Hepatocyte (in vitro differentiated cells): ENCODE data around the gene TEX38.

ENCODE experiments used
- CTCF ChIP-seq: fragments of 200-600 bp; sonication (generic); IDR thresholded peaks from 2 replicates; pipeline ENCODE4 v1.5.1; 2016; ENCODE audit warnings: antibody characterized with exemption, mild to moderate bottlenecking; ENCODE audit not compliant: poor library complexity
- EZH2 ChIP-seq: fragments of 200-600 bp; sonication (generic); IDR thresholded peaks from 2 replicates; pipeline ENCODE4 v1.6.1; 2016; ENCODE audit warnings: antibody characterized with exemption, mild to moderate bottlenecking, borderline replicate concordance

- TF ChIP-seq CTCF (no peak), EZH2 (no peak)
Observed at GRCh38 chr1:46721686-46722205, 50.1 kb downstream of the TEX38 start.
